ENCODE measurements around the gene RNF114. TPM values are rescaled to one million over a fixed set of nuclear protein-coding genes. Genes with fewer than 3 reads are reported as not detected.

Gene RNF114
- total and polyA plus RNA-seq, 2 donors (not counting 3 experiments of a cell fraction or from before 2014, with no cell fraction given): 45.8 to 81.7 TPM

- peaks cover 3% of the 10 kb centered on the region for H3K4me1 ChIP-seq (ENCODE audit: control insufficient read depth, extremely low read depth, insufficient read depth, low read length)
- H3K4me3 ChIP-seq (replicated peaks in 1 of 3; ENCODE audit: insufficient read depth in 1 of 3, low read depth in 1 of 3, low read length in 3 of 3): no peak overlapping the region
- peak; percentile 85 for FAIRE-seq
- H2AFZ ChIP-seq (ENCODE audit: low read depth, low read length): peak overlapping the region; percentile 70
- no peaks in the 10 kb centered on the region for H3K9me1 ChIP-seq (replicated peaks; ENCODE audit: control insufficient read depth, extremely low read depth, insufficient read depth, low read length)
- H3K79me2 ChIP-seq (ENCODE audit: control insufficient read depth, insufficient read depth, low read length): no peaks in the 10 kb centered on the region
- no TSS peak for BruUV-seq (replicated peaks)
- no peaks in the 10 kb centered on the region for H3K27me3 ChIP-seq (ENCODE audit: control insufficient read depth in 2 of 2, insufficient read depth in 2 of 2, low read length in 2 of 2)
- POLR2A ChIA-PET: no interaction called here
- H3K9ac ChIP-seq (replicated peaks; ENCODE audit: extremely low read depth, insufficient read depth, low read length): no peak overlapping the region
- dilution Hi-C loops (cut with MboI; ENCODE audit: extremely low pct_ligation_motif_present, low sequenced_read_pairs) (no loop called here), intact Hi-C loops (cut with micrococcal nuclease) (loop anchor here (1.0 to 2.0 kb wide), 3 partner anchors 14 to 388 kb away; partner anchors contain the start of gene SPATA2)
- CTCF ChIA-PET: interaction anchor here (0.7 to 1.8 kb wide), 5 partner anchors 8 to 82 kb away, joined by 3 to 7 read pairs (median 4); partner anchors contain the start of gene RNF114
- H3K36me3 ChIP-seq (ENCODE audit: control insufficient read depth in 2 of 2, extremely low read depth in 1 of 2, insufficient read depth in 2 of 2, low read length in 2 of 2): no peaks in the 10 kb centered on the region
- peak overlapping the region; percentile 9 for H3K4me2 ChIP-seq (ENCODE audit: insufficient read depth, low read length)
- no peak overlapping the region for H3K27ac ChIP-seq (ENCODE audit: insufficient read depth, low read depth, low read length)
- no peak for TF ChIP-seq POLR2AphosphoS5 (IDR thresholded peaks at IDR 0.05; ENCODE audit: insufficient read depth, low read depth, low read length)
- TF ChIP-seq, protein P1, sequence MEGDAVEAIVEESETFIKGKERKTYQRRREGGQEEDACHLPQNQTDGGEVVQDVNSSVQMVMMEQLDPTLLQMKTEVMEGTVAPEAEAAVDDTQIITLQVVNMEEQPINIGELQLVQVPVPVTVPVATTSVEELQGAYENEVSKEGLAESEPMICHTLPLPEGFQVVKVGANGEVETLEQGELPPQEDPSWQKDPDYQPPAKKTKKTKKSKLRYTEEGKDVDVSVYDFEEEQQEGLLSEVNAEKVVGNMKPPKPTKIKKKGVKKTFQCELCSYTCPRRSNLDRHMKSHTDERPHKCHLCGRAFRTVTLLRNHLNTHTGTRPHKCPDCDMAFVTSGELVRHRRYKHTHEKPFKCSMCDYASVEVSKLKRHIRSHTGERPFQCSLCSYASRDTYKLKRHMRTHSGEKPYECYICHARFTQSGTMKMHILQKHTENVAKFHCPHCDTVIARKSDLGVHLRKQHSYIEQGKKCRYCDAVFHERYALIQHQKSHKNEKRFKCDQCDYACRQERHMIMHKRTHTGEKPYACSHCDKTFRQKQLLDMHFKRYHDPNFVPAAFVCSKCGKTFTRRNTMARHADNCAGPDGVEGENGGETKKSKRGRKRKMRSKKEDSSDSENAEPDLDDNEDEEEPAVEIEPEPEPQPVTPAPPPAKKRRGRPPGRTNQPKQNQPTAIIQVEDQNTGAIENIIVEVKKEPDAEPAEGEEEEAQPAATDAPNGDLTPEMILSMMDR (IDR thresholded peaks at IDR 0.05; ENCODE audit: extremely low read depth in 1 of 2, insufficient read depth in 1 of 2, low read depth in 1 of 2, low read length in 2 of 2): peak; percentile 84 to 93
- no peaks in the 10 kb centered on the region for H3K9me3 ChIP-seq (replicated peaks; ENCODE audit: control insufficient read depth, insufficient read depth, low read length)
- H4K20me1 ChIP-seq (replicated peaks; ENCODE audit: control insufficient read depth, extremely low read depth, insufficient read depth, low read length): no peaks in the 10 kb centered on the region
- peak; percentile 87 for DNase-seq (ENCODE audit: low read depth, low spot score)
Observed at GRCh38 chr20:49928411-49929141, 7.6 kb upstream of the RNF114 start.

DNA sequence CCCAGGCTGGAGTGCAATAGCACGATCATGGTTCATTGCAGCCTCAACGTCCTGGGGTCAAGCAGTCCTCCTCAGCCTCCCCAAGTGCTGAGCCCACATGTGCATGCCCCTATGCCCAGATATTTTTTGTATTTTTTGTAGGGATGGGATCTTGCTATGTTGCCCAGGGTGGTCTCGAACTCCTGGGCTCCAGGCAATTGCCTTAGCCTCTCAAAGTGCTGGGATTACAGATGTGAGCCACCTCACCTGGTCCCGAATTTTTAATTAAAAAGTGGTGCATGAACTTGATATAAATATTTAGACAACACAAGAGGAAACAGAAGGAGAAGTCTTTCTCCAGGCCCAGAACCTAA, 7.1 kb upstream of the RNF114 start:
- CTCF ChIA-PET: interaction anchor here (1.6 kb wide), 1 partner anchor 13 kb away, joined by 7 read pairs; no protein-coding TSS in a partner anchor

More for the DNA sequence above, 7.1 kb upstream of the RNF114 start:
- Histone ChIP-seq H2AFZ (ENCODE audit: low read depth, low read length) (peak overlapping the region; percentile 70), H3K9me3 (replicated peaks; ENCODE audit: control insufficient read depth, insufficient read depth, low read length) (no peaks in the 10 kb centered on the region), H4K20me1 (replicated peaks; ENCODE audit: control insufficient read depth, extremely low read depth, insufficient read depth, low read length) (no peaks in the 10 kb centered on the region), H3K9me1 (replicated peaks; ENCODE audit: control insufficient read depth, extremely low read depth, insufficient read depth, low read length) (no peaks in the 10 kb centered on the region), H3K4me1 (ENCODE audit: control insufficient read depth, extremely low read depth, insufficient read depth, low read length) (peaks cover 3% of the 10 kb centered on the region), H3K79me2 (ENCODE audit: control insufficient read depth, insufficient read depth, low read length) (no peaks in the 10 kb centered on the region), H3K4me3 (replicated peaks in 1 of 3; ENCODE audit: insufficient read depth in 1 of 3, low read depth in 1 of 3, low read length in 3 of 3) (no peak overlapping the region), H3K27me3 (ENCODE audit: control insufficient read depth in 2 of 2, insufficient read depth in 2 of 2, low read length in 2 of 2) (no peaks in the 10 kb centered on the region), H3K9ac (replicated peaks; ENCODE audit: extremely low read depth, insufficient read depth, low read length) (no peak overlapping the region), H3K27ac (ENCODE audit: insufficient read depth, low read depth, low read length) (no peak overlapping the region), H3K36me3 (ENCODE audit: control insufficient read depth in 2 of 2, extremely low read depth in 1 of 2, insufficient read depth in 2 of 2, low read length in 2 of 2) (no peaks in the 10 kb centered on the region), H3K4me2 (ENCODE audit: insufficient read depth, low read length) (no peak overlapping the region)
- BruUV-seq (replicated peaks): no TSS peak
- intact Hi-C loops (cut with micrococcal nuclease): loop anchor here (2.0 kb wide), 2 partner anchors 14 to 388 kb away; partner anchors contain the start of gene SPATA2
- no peak for TF ChIP-seq MYC (IDR thresholded peaks at IDR 0.05; ENCODE audit: low read depth, low read length)
- TF ChIP-seq GATA2 (IDR thresholded peaks at IDR 0.05; ENCODE audit: insufficient read depth, insufficient read length, low read depth, low read length): no peak
- TF ChIP-seq POLR2AphosphoS5 (IDR thresholded peaks at IDR 0.05; ENCODE audit: insufficient read depth, low read depth, low read length): no peak
- no peak for TF ChIP-seq POLR2A (IDR thresholded peaks at IDR 0.05; ENCODE audit: low read depth, low read length)
- no peak for TF ChIP-seq EZH2 (IDR thresholded peaks at IDR 0.05; ENCODE audit: borderline replicate concordance, low read depth, low read length, severe bottlenecking)
- TF ChIP-seq JUN (IDR thresholded peaks at IDR 0.05; ENCODE audit: borderline replicate concordance, insufficient read depth, insufficient read length, low read depth): no peak
- no peak for TF ChIP-seq MAX (IDR thresholded peaks at IDR 0.05; ENCODE audit: insufficient read depth, insufficient read length)
- TF ChIP-seq, protein P1 (IDR thresholded peaks at IDR 0.05; ENCODE audit: extremely low read depth in 1 of 2, insufficient read depth in 1 of 2, low read depth in 1 of 2, low read length in 2 of 2): no peak
- no peak for TF ChIP-seq FOS (IDR thresholded peaks at IDR 0.05; ENCODE audit: borderline replicate concordance, insufficient read depth, low read length)
- FAIRE-seq (no peak), DNase-seq (ENCODE audit: low read depth, low spot score) (no peak)
- POLR2A ChIA-PET: no interaction called here
- dilution Hi-C loops (cut with MboI; ENCODE audit: extremely low pct_ligation_motif_present, low sequenced_read_pairs): no loop called here

Data from endothelial cell of umbilical vein (primary cell).